ENCODE data around the gene SPARC.

DNA sequence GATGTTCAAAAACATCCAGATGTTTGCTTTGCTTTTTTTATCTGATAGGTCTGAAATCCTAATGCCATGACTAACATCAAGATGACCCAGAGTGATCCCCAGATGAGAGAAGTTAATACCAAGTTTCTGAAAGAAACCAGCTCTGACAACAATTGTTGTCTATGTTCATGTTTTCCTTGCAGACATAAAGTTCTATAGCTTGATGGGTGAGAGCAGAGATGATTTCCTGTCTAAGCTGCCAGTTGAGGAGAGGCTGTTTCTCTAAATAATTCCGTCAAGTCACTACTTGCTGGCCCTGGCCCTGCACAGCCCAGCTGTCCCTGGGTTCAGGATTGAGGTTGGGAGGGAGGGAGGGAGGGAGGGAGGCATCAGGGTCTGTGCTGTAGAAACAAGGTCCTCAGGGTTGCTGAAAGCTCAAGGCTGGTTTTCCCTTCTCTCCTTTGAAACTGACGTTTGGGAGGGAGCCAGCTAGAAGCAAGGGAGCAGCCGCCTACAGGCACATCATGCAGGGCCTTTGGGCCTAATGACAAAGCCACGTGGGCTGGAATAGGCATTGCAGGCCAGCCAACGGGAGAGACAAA, 3.9 kb downstream of the SPARC start:
- TF ChIP-seq POLR2A (IDR thresholded peaks at IDR 0.05): no peak
- TF ChIP-seq, protein P1, sequence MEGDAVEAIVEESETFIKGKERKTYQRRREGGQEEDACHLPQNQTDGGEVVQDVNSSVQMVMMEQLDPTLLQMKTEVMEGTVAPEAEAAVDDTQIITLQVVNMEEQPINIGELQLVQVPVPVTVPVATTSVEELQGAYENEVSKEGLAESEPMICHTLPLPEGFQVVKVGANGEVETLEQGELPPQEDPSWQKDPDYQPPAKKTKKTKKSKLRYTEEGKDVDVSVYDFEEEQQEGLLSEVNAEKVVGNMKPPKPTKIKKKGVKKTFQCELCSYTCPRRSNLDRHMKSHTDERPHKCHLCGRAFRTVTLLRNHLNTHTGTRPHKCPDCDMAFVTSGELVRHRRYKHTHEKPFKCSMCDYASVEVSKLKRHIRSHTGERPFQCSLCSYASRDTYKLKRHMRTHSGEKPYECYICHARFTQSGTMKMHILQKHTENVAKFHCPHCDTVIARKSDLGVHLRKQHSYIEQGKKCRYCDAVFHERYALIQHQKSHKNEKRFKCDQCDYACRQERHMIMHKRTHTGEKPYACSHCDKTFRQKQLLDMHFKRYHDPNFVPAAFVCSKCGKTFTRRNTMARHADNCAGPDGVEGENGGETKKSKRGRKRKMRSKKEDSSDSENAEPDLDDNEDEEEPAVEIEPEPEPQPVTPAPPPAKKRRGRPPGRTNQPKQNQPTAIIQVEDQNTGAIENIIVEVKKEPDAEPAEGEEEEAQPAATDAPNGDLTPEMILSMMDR (IDR thresholded peaks at IDR 0.05): no peak

All from body of pancreas (tissue), 4 donors.